Stimulated activated CD4-positive, alpha-beta T cell treated with anti-CD3 and anti-CD28 coated beads, Interleukin-1b, Interleukin-23, amount 100 ng/mL, for 48 hours (primary cell): ENCODE measurements around the gene RNPEPL1.

ENCODE experiments used
- DNase-seq: peaks from one replicate; pipeline ENCODE4 v3.0.0-alpha.2; 2020

The RNPEPL1 gene

GRCh38 chr2:240628507-240628807 is 60.2 kb downstream of the RNPEPL1 start:
- no peak for DNase-seq

- peak; percentile 0 for DNase-seq
These were observed 60.7 kb downstream of the RNPEPL1 start for GRCh38 chr2:240628808-240629618.

DNA sequence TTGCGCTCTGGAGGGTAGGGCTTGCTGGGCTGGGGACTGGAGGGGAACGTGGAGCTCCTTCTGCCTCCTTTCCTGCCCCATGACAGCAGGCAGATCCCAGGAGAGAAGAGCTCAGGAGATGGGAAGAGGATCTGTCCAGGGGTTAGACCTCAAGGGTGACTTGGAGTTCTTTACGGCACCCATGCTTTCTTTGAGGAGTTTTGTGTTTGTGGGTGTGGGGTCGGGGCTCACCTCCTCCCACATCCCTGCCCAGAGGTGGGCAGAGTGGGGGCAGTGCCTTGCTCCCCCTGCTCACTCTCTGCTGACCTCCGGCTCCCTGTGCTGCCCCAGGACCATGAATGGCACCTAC is 61.3 kb downstream of the RNPEPL1 start:
- DNase-seq, result no peak

DNA sequence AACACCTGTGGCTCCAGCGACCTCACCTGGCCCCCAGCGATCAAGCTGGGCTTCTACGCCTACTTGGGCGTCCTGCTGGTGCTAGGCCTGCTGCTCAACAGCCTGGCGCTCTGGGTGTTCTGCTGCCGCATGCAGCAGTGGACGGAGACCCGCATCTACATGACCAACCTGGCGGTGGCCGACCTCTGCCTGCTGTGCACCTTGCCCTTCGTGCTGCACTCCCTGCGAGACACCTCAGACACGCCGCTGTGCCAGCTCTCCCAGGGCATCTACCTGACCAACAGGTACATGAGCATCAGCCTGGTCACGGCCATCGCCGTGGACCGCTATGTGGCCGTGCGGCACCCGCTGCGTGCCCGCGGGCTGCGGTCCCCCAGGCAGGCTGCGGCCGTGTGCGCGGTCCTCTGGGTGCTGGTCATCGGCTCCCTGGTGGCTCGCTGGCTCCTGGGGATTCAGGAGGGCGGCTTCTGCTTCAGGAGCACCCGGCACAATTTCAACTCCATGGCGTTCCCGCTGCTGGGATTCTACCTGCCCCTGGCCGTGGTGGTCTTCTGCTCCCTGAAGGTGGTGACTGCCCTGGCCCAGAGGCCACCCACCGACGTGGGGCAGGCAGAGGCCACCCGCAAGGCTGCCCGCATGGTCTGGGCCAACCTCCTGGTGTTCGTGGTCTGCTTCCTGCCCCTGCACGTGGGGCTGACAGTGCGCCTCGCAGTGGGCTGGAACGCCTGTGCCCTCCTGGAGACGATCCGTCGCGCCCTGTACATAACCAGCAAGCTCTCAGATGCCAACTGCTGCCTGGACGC is 61.9 kb downstream of the RNPEPL1 start:
- DNase-seq, result no peak
